ENCODE results near the gene POMZP3. TPM values are rescaled to one million over a fixed set of nuclear protein-coding genes. Genes with fewer than 3 reads are reported as not detected.

POMZP3 gene
- 0.43 and 4.3 TPM in 2 replicates for total RNA-seq

GRCh38 chr7:76626989-76627642 is at the start of gene POMZP3:
POMZP3 (minus strand) TSS chr7:76627279; CDS start chr7:76626064, 1,215 bp downstream.

Other genes starting within 250 kb of the POMZP3 start
- 0.34 and 1.2 TPM in 2 replicates for gene SSC4D, start 217.6 kb downstream of the POMZP3 start, total RNA-seq
- 1.4 and 6.5 TPM in 2 replicates for gene ZP3, start 202.3 kb downstream of the POMZP3 start, total RNA-seq
- gene DTX2, start 165.6 kb downstream of the POMZP3 start, total RNA-seq: 6.0 and 17.7 TPM in 2 replicates
- gene UPK3B, start 116.7 kb downstream of the POMZP3 start, total RNA-seq: 8.6 TPM in 1 of 2 replicates, not detected in the other
- gene SPDYE16, start 84.0 kb downstream of the POMZP3 start, total RNA-seq: not detected in 2 replicates